ENCODE measurements around the gene SURF2. TPM values are rescaled to one million over a fixed set of nuclear protein-coding genes. Genes with fewer than 3 reads are reported as not detected.

The SURF2 gene
- total RNA-seq, 2 donors from 2014 or later, result 9.4 to 18.7 TPM

DNA sequence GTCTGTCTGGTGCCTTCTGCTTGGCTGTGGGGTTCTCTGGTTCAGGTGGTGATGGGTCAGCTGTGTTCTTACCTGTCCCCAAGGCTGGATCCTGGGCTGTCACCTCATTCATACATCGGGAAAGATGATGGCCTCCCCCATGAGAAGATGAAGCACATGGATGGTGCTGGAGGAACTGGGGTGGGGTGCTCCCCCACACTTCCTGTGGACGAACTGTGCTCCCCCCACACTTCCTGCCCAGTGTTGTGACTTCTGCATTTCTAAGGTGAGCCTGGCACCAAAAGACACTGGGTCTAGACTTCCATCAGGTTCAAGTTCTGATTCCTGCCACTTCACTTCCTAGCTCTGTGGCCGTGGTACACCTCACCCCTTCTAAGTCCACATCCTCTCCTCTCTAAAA, 16.1 kb upstream of the SURF2 start:
- Histone ChIP-seq H3K27ac (no peak overlapping the region), H3K9ac (ENCODE audit: low read depth in 2 of 2, low read length in 2 of 2) (no peak overlapping the region), H3K27me3 (no peaks in the 10 kb centered on the region), H3K4me1 (peaks cover under 1% of the 10 kb centered on the region), H3K36me3 (peaks cover 5% of the 10 kb centered on the region), H3K9me3 (no peaks in the 10 kb centered on the region), H3K4me3 (no peak overlapping the region)
- no peak for TF ChIP-seq CTCF (IDR thresholded peaks at IDR 0.05)
- intact Hi-C loops (cut with DNase I), result no loop called here
- no peak for DNase-seq

GRCh38 chr9:133340916-133341315, 15.4 kb upstream of the SURF2 start:
- H3K27ac ChIP-seq, result no peak overlapping the region
- H3K4me3 ChIP-seq, result no peak overlapping the region
- peaks cover 5% of the 10 kb centered on the region for H3K36me3 ChIP-seq
- H3K27me3 ChIP-seq, result no peaks in the 10 kb centered on the region
- no peak for TF ChIP-seq CTCF (IDR thresholded peaks at IDR 0.05)
- intact Hi-C loops (cut with DNase I), result no loop called here
- DNase-seq, result no peak
- H3K4me1 ChIP-seq, result no peaks in the 10 kb centered on the region
- no peak overlapping the region for H3K9ac ChIP-seq (ENCODE audit: low read depth in 2 of 2, low read length in 2 of 2)
- no peaks in the 10 kb centered on the region for H3K9me3 ChIP-seq

GRCh38 chr9:133341369-133342068, 14.8 kb upstream of the SURF2 start:
- TF ChIP-seq CTCF (IDR thresholded peaks at IDR 0.05), result no peak
- no peaks in the 10 kb centered on the region for H3K9me3 ChIP-seq
- H3K4me1 ChIP-seq, result peaks cover 2% of the 10 kb centered on the region
- no peak for DNase-seq
- no peak overlapping the region for H3K4me3 ChIP-seq
- intact Hi-C loops (cut with DNase I), result no loop called here
- no peaks in the 10 kb centered on the region for H3K27me3 ChIP-seq
- no peak overlapping the region for H3K27ac ChIP-seq
- peaks cover 5% of the 10 kb centered on the region for H3K36me3 ChIP-seq
- peak overlapping the region in 1 of 2 donors; percentile 40 for H3K9ac ChIP-seq (ENCODE audit: low read depth in 2 of 2, low read length in 2 of 2)

DNA sequence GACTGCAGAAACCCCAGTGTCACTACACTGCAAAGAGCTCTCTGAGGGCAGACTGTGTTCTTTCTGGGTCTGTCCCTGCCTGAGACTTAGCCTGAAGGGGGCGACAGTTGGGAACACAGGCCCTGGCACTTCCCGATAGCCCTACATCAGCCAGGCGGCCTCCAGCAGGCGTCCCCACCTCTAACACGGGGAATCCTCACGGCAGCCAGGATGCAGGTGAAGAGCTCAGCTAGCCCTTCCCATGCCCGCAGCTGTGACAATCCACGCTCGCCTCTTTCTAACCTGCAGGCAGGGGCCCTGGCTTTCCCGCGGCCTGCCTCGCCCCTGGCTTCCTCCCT, 14.3 kb upstream of the SURF2 start:
- no peak overlapping the region for H3K27ac ChIP-seq
- H3K4me1 ChIP-seq, result peaks cover 7% of the 10 kb centered on the region
- H3K36me3 ChIP-seq, result peaks cover 5% of the 10 kb centered on the region
- peak overlapping the region in 1 of 2 donors; percentile 12 for H3K9ac ChIP-seq (ENCODE audit: low read depth in 2 of 2, low read length in 2 of 2)
- intact Hi-C loops (cut with DNase I), result no loop called here
- H3K4me3 ChIP-seq, result no peak overlapping the region
- no peak for TF ChIP-seq CTCF (IDR thresholded peaks at IDR 0.05)
- no peaks in the 10 kb centered on the region for H3K27me3 ChIP-seq
- DNase-seq, result no peak
- H3K9me3 ChIP-seq, result no peaks in the 10 kb centered on the region

- no peak overlapping the region for H3K4me3 ChIP-seq
- no peak overlapping the region for H3K27ac ChIP-seq
- no peak for TF ChIP-seq CTCF (IDR thresholded peaks at IDR 0.05)
- H3K9ac ChIP-seq (ENCODE audit: low read depth in 2 of 2, low read length in 2 of 2), result peak overlapping the region in 1 of 2 donors; percentile 12
- DNase-seq, result no peak
- H3K4me1 ChIP-seq, result peaks cover 7% of the 10 kb centered on the region
- H3K36me3 ChIP-seq, result peaks cover 5% of the 10 kb centered on the region
- no peaks in the 10 kb centered on the region for H3K27me3 ChIP-seq
- no peaks in the 10 kb centered on the region for H3K9me3 ChIP-seq
- intact Hi-C loops (cut with DNase I), result no loop called here
These were observed 13.8 kb upstream of the SURF2 start for GRCh38 chr9:133342570-133342969.

All from colonic mucosa (tissue), 4 donors.